IPS DF 4.7 (cell line): ENCODE results near the gene TRAF2.

ENCODE experiments used
- DNase-seq: peaks from one replicate; pipeline ENCODE4 v3.0.0-alpha.2; 2013; ENCODE audit warnings: low spot score; ENCODE audit errors: extremely low read depth

The TRAF2 gene

DNA sequence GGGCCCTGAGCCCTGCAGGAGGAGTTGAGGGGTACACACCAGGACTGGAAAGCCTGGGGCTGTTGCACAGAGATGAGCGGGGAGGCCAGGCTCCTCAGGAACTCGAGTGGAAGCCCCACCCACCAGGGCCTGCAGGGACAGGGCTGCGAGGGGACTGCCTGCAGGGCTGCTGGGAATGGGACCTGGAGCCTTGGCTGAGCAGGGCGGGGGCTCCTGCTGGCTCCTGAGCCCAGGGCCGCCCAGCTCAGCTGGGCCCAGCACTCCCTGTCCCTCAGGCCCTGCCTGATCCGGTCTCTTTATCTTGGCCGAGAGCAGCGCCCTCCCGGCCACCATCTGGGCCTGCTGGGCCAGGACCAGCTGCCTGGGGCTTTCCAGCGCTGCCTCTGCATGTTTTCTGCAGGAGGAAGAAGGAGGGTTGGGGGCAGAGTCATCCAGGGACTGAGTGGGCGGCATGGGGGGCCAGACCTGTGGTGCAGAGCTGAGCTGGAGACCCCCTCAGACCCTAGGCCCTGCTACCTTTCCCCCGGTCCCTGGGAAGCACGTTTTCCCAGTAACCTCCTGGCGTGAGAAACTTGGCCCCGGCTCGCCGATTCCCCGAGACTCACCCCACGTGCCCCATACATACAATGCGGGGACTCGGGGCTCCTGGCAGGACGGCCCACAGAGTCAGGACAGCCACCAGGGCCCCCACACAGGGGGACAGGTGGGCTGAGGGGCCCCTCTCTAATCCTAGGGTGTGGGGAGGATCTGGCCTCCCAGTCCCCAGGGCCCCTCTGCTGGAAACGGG lies 75.2 kb downstream of the TRAF2 start:
- no peak for DNase-seq

DNA sequence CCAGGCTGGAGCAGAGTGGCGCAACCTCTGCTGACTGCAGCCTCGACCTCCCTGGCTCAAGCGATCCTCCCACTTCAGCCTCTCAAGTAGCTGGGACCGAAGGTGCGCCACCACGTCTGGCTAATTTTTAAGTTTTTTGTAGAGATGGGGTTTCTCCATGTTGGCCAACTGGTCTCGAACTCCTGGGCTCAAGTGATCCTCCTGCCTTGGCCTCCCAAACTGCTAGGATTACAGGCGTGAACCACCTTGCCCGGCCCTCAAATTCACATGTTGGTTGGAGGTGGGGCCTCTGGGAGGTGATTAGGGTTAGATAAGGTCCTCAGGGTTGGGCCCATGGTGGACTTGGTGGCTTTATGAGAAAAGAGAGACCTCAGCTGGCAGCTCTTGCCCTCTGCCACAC lies 75.8 kb downstream of the TRAF2 start:
- no peak for DNase-seq

DNA sequence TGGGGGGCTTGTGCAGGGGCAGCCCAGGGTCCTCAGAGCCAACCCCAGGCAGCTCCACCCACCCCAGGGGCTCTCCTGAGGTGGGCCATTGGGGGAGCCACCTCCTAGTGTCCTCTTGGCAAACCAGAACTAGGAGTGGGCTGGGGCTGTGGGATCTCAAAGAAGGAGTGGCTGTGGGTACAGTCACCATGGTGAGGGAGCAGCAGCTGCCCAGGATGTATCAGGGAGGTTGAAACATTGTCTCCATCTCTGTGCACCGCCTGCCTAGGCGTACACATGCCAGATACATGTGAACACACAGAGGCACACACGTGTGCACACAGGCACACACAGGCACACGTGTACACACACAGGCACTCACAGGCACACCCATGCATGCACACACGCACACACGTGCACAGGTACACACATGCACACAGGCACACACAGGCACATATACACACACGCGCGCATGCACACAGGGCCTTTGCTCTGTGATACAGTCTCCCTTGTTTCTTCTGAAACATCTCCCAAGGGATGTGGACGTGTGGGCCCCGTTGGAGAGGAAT lies 76.5 kb downstream of the TRAF2 start:
- DNase-seq: no peak

DNA sequence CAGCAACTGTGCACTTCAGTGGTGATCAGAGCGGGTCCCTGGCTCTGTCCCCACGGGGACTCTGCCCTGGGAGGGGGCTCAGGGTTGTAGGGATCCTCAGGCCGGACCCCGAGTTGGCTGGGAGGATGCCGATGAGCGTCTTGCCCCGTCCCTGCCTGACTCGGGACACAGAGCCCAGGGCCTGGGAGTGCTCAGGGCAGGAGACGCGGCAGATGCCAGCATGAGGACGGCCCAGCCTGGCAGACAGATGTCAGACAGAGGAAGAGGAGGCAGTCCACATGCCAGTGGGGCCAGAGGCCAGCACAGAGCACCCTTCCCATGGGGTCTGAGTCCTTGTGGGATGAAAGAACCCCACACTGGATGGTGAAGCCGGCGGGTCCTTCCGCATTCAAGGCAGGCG lies 77.0 kb downstream of the TRAF2 start:
- no peak for DNase-seq

GRCh38 chr9:136963751-136964150 lies 77.4 kb downstream of the TRAF2 start:
- no peak for DNase-seq

DNA sequence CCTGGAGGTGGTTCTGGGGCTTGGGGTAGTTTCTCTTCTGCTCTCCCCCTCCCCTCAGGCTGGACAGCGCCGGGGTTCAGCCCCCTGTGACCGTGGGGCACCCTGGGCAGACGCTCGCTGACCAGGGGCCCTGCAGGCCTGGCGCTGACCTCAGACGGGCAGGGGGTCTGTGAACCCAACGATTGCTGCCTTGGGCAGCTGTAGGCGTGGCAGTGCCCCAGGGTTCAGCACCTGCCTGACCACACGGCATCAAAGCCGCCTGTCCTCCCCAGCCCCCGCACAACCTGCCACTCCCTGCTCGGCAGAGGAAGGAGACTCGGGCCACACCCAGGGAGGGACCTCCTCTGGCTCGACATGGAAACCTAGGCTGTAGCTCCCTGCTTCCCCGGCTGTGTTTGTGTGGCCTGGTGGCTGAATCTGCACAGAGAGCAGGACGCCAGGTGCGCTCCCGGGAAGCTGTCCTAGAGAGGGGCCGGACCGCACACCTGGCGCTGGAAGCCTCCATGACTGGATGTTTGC lies 77.9 kb downstream of the TRAF2 start:
- DNase-seq: no peak

DNA sequence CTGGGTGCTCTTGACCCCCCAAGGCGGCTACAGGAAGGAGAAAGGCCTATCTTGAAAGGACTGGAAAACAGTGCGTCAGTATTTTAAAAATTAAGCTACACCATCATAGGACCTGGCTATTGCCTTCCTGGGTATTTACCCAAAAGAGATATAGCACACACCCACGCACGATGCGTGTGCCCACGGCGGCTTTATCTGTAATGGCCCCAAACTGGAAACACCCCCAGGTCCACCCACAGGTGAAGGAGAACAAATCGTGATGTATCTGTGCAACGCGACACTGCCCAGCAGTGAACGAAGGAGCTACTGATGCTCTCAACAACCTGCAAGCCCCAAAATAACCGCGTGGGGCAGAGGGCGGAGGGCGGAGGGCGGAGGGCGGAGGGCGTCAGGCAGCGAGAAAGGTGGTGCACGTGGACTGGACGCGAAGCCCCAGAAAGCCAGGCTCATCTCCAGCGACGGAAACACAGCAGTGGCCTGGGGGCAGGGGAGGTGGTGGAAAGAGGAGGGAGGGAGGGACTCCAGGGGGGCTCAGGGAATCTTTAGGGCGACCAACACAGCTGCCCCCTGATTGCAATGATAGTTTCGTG lies 78.6 kb downstream of the TRAF2 start:
- no peak for DNase-seq

DNA sequence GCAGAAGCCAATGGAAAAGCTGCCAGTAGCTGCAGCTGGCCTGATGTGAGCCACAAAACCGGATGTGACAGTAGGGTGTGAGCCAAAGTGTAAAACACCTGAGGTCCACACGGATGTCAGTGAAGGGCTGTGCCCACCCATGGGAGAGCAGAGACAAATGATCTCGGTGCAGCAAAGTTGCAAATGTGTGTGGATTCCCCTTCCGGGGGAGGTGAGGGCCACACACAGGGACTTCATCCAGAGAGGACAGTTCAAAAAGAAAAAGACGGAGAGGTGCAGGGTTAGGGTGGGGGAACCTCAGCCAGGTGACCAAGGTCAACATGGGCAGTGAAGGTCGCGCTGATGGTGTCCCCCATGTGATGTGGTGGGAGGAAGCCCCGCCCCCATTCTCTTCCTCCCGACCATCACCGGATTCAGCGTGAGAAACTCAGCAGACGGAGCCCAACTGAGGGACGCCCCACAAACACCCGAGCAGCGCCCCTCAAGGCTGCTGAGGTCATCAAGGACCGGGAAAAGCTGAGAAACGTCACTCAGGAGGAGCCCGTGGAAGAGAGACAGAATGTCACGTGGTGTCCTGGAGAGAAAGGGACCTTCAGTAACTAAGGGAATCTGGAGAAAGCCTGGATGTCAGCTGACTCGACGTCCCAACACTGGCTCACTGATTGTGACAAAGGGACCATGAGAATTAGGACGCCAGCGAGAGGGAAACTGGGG lies 79.6 kb downstream of the TRAF2 start:
- DNase-seq: no peak

- DNase-seq: no peak
Measured at GRCh38 chr9:136968333-136969127, 82.2 kb downstream of the TRAF2 start.

- no peak for DNase-seq
Measured at GRCh38 chr9:136969150-136969549, 82.8 kb downstream of the TRAF2 start.

DNA sequence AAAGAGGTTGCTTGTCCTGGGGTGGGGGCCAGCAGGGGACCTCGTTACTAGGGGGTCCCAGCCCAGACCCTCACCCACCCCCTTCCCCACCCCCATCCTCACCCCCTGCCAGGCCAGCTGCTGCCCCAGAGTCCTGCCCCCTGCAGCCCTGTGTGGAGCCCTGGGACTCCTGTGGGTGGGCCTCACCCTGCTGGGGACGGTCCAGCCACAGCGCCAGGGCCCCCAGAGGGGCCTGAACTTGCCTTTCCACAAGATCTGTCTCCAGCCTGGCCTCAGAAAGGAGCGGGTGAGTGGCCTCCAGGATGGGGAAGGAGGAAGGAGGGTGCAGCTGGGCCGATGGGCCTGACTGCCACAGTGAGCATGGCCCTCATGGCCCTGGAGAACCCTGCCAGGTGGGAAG lies 83.5 kb downstream of the TRAF2 start:
- DNase-seq: no peak

DNA sequence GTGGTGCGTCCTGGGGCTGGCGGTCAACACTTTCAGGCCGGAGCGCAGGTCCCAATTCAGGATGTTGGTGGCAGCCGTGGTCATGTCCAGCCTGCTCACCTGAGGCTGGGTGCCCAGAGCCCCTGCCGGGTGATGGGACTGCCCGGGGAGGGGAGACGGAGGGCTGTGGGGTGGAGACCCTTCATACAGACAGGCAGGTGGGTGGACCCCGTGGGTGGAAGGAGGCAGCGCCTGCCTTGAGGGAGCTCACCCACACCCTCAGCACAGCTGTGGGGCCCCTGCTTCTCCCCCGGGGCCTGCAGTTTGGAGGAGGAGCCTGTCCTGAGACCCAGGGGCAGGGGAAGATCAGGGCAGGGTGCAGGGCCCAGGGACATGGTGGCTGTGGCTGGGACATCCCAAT lies 84.0 kb downstream of the TRAF2 start:
- DNase-seq: no peak

DNA sequence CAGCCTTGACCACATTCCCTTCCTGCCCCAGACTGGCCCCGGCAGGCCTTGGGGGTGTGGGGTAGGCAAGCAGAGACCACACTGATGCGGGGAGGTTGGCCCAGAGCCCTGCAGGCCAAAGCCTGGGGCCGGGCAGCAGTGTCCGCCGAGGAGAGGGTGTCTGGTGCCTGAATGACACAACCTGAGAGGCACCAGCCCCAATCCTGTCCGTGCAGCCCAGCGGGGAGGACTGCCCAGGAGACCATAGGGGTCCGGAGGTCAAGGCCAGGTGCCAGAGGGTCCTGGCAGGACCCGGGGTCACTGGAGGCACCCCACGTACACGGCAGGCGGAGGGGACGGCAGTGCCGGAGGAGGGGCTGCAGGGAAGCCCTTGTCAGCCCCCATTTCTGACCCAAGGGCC lies 85.4 kb downstream of the TRAF2 start:
- no peak for DNase-seq

DNA sequence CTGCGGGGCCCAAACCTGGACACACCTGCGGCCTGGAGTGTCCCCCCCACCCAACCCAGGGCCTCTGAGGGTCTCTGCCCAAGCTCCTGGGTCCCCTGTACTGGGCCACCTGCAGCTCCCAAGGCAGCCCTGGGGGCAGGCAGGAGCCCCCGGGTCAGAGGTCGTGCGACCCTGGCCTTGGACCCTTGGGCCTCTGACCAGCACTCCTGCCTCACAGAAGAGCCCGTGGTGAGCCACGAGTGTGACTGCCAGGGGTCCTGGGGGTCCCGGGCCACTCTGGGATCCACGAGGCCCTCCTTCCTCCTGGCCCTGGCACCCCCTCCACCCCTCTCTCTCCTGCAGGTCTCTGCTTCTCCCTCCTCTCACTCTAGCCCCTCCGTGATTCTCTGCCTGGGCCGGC lies 86.0 kb downstream of the TRAF2 start:
- no peak for DNase-seq

- DNase-seq: no peak
Measured at GRCh38 chr9:136972743-136973142, 86.4 kb downstream of the TRAF2 start.

GRCh38 chr9:136973618-136974617 lies 87.6 kb downstream of the TRAF2 start:
- no peak for DNase-seq

GRCh38 chr9:136974817-136975535 lies 88.7 kb downstream of the TRAF2 start:
- DNase-seq: no peak

DNA sequence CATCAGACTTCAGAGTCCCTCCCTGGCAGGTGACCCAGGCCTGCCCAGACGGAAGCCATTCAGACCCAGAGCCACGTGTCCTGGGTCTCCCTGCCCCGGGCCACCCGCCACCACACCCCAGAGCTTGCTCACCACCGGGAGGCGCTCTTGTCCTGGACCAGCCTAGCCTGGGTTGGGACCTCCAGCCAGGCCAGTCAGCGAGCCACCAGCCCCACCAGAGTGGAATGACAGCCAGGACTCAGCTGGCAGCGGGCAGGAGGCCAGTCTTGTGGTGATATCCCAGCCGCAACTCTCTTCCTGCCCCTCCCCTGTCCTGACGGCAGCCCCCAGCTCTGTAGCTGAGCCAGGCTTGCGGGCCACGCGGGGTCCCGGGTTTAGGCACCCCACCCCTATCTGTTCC lies 89.3 kb downstream of the TRAF2 start:
- DNase-seq: no peak
